H54 (cell line): ENCODE measurements around the gene NCOA1.
"Not testable (repeated sequence)": the region's sequence is repeated elsewhere in the genome, so short reads cannot be mapped to it uniquely, and the experiment has no call there.

Experiments used
- DNase-seq: peaks from one replicate; pipeline ENCODE4 v3.0.0; 2011; ENCODE audit warnings: low spot score, mixed read lengths; ENCODE audit not compliant: insufficient read length
- FAIRE-seq: peaks from 3 replicates; lab custom pipeline; 2011; peaks lifted over from hg19 to GRCh38; lab: Jason Lieb, UNC
- POLR2A ChIP-seq: IDR thresholded peaks from 2 replicates; pipeline ENCODE4 v1.6.1; 2011; ENCODE audit warnings: low read depth, mild to moderate bottlenecking, low read length

Gene NCOA1

DNA sequence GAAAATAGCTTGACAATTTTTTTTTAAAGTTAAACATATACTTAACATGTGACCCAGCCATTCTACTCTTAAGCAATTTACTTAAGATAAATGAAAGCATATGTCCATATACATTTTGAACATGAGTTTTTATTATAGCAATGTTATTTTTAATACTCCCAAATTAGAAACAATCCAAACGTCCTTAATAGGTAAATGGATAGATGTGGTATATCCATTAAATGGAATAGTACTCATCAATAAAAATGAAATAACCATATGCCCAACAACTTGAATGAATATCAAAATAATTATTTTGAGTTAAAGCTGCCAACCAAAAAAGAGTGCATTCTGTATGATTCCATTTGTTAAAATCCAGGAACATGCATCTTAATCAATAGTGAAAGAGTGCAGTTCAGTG, 29.1 kb downstream of the NCOA1 start:
- DNase-seq (no peak), FAIRE-seq (no peak)
- no peak for TF ChIP-seq POLR2A

- DNase-seq: no peak
- FAIRE-seq: no peak
- TF ChIP-seq POLR2A: no peak
Measured at GRCh38 chr2:24521162-24521857, 30.3 kb downstream of the NCOA1 start.

DNA sequence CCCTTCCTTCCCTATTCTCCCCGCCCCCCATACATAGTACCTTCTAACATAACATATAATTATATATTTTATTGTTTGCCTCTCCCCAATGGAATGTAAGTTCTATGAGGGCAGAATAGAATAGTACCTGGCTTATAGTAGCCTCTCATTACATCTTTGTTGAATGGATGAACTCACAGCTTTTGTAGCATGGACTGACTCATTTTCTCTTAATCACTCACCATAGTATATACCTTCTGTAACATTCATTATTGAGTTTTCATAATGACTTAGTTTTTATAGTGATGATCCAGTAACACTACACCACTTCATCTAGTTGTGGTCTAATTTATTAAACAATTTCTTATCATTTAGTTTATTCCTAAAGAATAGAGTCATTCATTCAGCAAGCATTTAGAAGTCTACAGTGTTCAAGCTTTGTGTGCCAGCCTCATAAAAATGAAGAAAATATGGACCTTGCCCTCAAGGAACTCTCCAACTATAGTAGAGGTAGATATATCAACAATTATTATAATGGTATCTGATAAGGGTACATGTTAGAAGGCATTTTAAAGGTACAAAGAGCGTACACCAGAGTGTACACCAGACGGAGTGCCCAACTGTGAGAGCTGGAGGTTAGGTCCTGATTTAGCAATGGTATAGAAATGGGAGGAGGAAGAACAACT, 31.1 kb downstream of the NCOA1 start:
- FAIRE-seq (no peak), DNase-seq (no peak)
- no peak for TF ChIP-seq POLR2A

- FAIRE-seq: no peak
- no peak for DNase-seq
- no peak for TF ChIP-seq POLR2A
Measured at GRCh38 chr2:24527536-24527935, 36.5 kb downstream of the NCOA1 start.

GRCh38 chr2:24530796-24531195, 39.7 kb downstream of the NCOA1 start:
- FAIRE-seq (no peak), DNase-seq (no peak)
- no peak for TF ChIP-seq POLR2A

- not testable (repeated sequence) for FAIRE-seq, DNase-seq
Measured at GRCh38 chr2:24531610-24532009, 40.6 kb downstream of the NCOA1 start.

- DNase-seq, FAIRE-seq: not testable (repeated sequence)
Measured at GRCh38 chr2:24532057-24532456, 41.0 kb downstream of the NCOA1 start.

DNA sequence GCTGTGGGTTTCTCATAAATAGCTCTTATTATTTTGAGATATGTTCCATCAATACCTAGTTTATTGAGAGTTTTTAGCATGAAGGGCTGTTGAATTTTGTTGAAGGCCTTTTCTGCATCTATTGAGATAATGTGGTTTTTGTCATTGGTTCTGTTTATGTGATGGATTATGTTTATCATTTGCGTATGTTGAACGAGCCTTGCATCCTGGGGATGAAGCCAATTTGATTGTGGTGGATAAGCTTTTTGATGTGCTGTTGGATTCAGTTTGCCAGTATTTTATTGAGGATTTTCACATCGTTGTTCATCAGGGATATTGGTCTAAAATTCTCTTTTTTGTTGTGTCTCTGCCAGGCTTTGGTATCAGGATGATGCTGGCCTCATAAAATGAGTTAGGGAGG, 42.5 kb downstream of the NCOA1 start:
- not testable (repeated sequence) for FAIRE-seq, DNase-seq

DNA sequence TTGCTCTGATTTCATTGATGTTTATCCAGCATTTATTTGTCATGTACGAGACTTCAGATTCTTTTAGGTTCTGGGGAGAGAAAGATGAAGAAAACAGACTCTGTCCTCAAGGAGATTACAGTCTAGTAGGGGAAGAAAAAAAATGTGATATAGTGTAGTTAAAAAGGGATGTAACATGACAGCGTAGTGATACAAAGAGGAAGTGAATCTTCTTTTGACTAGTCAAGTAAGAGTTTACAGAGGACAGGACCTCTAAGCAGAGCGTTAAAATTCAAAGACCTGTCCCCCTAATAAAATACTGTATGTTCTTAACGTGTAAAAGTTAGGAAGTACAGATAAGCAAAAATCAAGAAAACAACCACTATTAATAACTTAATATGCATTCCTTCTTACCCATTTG, 47.7 kb downstream of the NCOA1 start:
- no peak for DNase-seq
- no peak for TF ChIP-seq POLR2A
- FAIRE-seq: no peak

DNA sequence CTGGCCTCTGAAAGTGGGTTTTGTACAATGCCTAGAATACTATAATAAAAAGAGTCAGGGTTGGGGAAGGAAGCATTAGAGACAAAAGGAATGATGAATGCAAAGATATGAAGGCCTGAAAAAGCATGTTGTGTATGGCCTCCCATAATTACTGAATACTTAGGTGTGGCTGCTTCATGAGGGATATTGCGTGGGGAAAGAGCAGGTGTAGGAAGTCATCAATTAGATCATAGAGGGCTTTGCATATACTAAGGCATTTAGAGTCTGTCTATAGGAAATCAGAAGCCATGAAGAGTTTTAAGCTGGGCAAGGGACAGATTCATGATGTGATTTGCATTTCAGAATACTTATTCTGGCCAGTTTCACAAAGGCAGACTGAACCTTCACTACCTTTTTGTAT, 48.2 kb downstream of the NCOA1 start:
- DNase-seq (no peak), FAIRE-seq (no peak)

GRCh38 chr2:24540011-24540477, 49.0 kb downstream of the NCOA1 start:
- DNase-seq (no peak), FAIRE-seq (no peak)
- no peak for TF ChIP-seq POLR2A

More for the DNA sequence above, 48.2 kb downstream of the NCOA1 start:
- TF ChIP-seq POLR2A: no peak

GRCh38 chr2:24541621-24542020, 50.6 kb downstream of the NCOA1 start:
- DNase-seq: no peak
- TF ChIP-seq POLR2A: no peak
- FAIRE-seq: no peak

DNA sequence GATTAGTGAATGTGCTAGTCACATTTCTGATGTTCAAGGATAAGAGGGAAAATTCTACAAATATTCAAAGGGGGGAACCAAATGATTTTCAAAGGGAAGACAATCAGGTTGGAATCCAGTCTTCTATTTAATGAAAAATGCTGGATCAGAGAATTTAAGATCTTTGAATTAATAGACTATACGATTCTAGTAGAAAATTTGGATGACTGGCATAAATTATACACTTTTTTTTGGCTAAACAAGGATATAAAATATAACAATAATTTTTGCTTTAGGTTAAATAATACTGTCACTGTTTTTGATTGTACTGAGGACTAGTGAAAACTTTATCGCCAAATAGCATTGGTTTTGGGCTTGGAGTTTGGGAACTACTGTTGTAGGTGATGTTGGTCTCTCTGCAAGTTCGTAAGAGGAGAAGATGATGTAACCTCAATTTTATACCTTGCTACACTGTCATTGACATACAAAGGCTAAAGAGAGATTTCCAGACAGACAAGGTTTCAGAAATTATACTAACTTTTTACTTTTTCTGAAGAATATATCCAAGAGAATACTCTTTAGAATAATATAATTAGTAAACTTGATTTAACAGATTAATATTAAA, 51.3 kb downstream of the NCOA1 start:
- no peak for TF ChIP-seq POLR2A
- FAIRE-seq (no peak), DNase-seq (no peak)

DNA sequence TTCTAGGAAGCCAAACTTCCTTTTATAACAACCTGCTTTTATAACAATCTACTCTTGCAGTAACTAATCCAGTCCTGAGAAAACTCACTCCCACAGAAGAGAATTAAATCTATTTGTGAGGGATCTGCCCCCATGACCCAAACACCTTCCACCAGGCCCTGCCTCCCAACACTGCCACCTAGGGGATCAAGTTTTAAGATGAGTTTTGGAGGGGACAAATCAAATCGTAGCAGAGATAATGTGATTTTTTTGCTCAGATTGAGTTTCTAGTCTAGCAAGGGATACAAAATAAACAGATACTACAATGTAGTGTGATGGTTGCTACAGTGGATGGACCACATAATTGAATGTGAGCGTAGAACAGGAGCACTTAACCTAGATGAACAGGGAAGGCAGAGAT, 52.2 kb downstream of the NCOA1 start:
- TF ChIP-seq POLR2A: no peak
- DNase-seq (no peak), FAIRE-seq (no peak)
